Cardiac muscle cell (in vitro differentiated cells and primary cell): ENCODE data around the gene VOPP1. TPM values are rescaled to one million over a fixed set of nuclear protein-coding genes. Genes with fewer than 3 reads are reported as not detected.
"Not testable (repeated sequence)": the region's sequence is repeated elsewhere in the genome, so short reads cannot be mapped to it uniquely, and the experiment has no call there.

Experiments used
- DNase-seq, 2 donors: peaks; one replicate each; pipeline versions ENCODE4 v3.0.0 to v3.0.0-alpha.2; 2010 to 2017; ENCODE audit warnings: low read depth in 1 of 2, low spot score in 1 of 2
- H3K27ac ChIP-seq: fragments of 200-600 bp; sonication (generic); 2 replicates; pipeline ENCODE4 v1.5.1; 2016
- H3K27me3 ChIP-seq: fragments of 200-600 bp; sonication (generic); 2 replicates; pipeline ENCODE4 v1.6.0; 2016; ENCODE audit warnings: control low read depth
- H3K36me3 ChIP-seq: fragments of 200-600 bp; sonication (generic); 2 replicates; pipeline ENCODE4 v1.5.1; 2016; ENCODE audit warnings: control low read depth
- H3K4me1 ChIP-seq: fragments of 200-600 bp; sonication (generic); 2 replicates; pipeline ENCODE4 v1.8.1; 2017; ENCODE audit warnings: low read depth, mild to moderate bottlenecking, mixed run types
- H3K4me3 ChIP-seq: fragments of 200-600 bp; sonication (generic); 2 replicates; pipeline ENCODE4 v1.5.1; 2016; ENCODE audit warnings: mild to moderate bottlenecking
- H3K9me3 ChIP-seq: fragments of 200-600 bp; sonication (generic); 2 replicates; pipeline ENCODE4 v1.5.1; 2017; ENCODE audit warnings: low read depth, mild to moderate bottlenecking, control low read depth
- polyA plus RNA-seq: library from polyadenylated mRNA; unstranded; fragments of >200 nt; fragmentation: Nextera tagmentation; extraction: Ambion mirVana; gene quantifications from 2 replicates; pipeline ENCODE4 v1.2.1, GENCODE V29; 2016
- total RNA-seq: library from RNA; depleted of rRNA; stranded (reverse); fragments of >200 nt; gene quantifications from 2 replicates; pipeline ENCODE4 v1.2.3, GENCODE V29; 2016
- TF ChIP-seq, protein P1 (sequence below): IDR thresholded peaks from 2 replicates; pipeline ENCODE4 v1.5.1; 2012; ENCODE audit warnings: low read depth, mild to moderate bottlenecking, low read length

VOPP1 gene
- total and polyA plus RNA-seq, 2 experiments from 2014 or later, result 9.6 to 19.3 TPM

DNA sequence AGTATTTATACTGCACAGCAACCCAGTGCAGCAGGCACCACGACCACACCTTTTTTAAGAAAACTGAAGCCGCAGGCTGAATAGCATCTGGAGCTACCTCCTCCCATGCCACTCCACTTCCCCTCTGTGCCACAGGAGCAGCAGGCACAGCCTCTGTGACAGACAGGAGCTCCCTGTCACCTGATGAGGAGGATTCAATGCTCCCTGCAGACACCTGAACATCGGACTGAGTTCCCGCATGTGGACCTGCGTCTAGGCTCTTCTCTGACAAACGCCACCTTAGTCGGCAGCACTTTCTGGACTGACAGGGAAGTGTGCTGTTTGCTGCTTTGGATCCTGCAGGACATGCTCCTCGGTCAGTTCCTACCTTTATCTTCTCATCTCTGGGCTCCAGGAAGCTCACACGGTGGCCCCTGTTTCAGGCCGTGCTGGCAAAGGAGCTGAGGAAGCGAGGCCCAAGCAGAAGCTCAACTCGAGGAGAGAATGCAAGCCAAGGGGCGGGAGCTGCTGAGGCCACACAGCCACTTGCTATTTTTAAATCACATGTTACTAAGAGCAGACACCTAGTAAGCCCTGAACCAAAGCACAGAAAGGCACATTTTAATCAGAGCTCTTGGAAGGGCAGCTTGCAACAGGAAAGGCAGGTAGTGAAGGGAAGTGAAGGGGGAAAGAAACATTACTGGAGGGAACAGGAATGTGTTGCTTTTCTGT lies 56.6 kb downstream of the VOPP1 start:
- H3K27me3 ChIP-seq, result no peaks in the 10 kb centered on the region
- TF ChIP-seq, protein P1, sequence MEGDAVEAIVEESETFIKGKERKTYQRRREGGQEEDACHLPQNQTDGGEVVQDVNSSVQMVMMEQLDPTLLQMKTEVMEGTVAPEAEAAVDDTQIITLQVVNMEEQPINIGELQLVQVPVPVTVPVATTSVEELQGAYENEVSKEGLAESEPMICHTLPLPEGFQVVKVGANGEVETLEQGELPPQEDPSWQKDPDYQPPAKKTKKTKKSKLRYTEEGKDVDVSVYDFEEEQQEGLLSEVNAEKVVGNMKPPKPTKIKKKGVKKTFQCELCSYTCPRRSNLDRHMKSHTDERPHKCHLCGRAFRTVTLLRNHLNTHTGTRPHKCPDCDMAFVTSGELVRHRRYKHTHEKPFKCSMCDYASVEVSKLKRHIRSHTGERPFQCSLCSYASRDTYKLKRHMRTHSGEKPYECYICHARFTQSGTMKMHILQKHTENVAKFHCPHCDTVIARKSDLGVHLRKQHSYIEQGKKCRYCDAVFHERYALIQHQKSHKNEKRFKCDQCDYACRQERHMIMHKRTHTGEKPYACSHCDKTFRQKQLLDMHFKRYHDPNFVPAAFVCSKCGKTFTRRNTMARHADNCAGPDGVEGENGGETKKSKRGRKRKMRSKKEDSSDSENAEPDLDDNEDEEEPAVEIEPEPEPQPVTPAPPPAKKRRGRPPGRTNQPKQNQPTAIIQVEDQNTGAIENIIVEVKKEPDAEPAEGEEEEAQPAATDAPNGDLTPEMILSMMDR, result no peak
- H3K4me1 ChIP-seq, result peaks cover 7% of the 10 kb centered on the region
- no peak overlapping the region for H3K27ac ChIP-seq
- no peaks in the 10 kb centered on the region for H3K9me3 ChIP-seq
- DNase-seq, result peak in 1 of 2 donors; percentile 62
- H3K4me3 ChIP-seq, result no peak overlapping the region
- no peaks in the 10 kb centered on the region for H3K36me3 ChIP-seq

DNA sequence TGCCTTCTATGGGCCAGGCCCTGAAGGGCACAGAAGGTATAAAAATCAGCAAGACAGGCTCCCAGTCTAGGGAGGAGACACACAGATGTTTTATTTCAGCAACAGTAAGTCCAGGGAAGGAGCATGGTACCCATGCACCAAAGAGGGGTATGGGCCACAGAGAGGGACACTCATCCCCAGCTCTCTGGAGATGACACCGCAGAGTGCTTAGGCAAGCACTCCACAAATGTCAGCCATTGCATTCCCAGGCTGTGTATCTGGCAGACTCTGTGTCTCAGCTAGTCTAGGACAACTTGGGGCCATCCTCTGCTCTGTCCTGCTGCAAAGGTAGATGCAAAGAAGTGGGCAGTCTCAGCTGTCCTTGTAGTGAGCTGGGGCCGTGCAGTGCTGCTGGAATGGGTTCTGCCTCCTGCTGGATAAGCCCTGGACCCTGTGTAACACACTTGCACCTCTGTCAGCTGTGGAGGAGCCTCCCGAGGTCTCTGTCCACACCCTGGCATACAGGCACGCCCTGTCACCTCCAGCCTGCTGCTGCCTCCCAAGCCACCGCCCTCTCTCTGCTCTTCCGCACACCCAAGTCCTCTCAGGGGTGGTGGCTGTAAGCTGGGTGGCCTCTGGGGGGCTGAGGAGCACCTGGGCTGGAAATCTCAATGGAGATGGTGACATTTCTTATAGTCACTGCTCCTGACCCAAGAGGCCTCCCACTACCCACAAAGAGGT lies 57.6 kb downstream of the VOPP1 start:
- peaks cover 7% of the 10 kb centered on the region for H3K4me1 ChIP-seq
- no peak for DNase-seq
- TF ChIP-seq, protein P1, result no peak
- no peak overlapping the region for H3K27ac ChIP-seq
- no peak overlapping the region for H3K4me3 ChIP-seq
- no peaks in the 10 kb centered on the region for H3K27me3 ChIP-seq
- no peaks in the 10 kb centered on the region for H3K9me3 ChIP-seq
- no peaks in the 10 kb centered on the region for H3K36me3 ChIP-seq

DNA sequence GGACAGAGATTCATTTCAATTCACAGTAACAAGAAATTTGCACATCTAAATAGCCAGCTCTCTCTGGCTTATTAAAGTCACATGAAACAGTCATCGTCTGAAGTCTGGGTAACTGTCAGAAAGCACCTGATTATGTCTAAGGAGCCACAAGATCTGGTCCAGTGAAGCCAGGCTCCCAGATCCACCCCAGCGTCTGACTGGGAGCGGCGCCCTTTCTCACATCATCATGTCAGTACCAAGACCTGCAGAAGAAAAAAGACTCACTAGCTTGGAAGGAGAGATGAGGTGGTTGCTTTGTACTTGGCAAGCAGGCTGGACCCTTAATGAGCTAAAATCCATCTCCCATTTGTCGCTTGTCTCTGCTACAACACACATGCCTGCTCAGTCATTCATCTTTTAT lies 58.4 kb downstream of the VOPP1 start:
- no peaks in the 10 kb centered on the region for H3K27me3 ChIP-seq
- peaks cover 7% of the 10 kb centered on the region for H3K4me1 ChIP-seq
- no peak overlapping the region for H3K27ac ChIP-seq
- no peaks in the 10 kb centered on the region for H3K36me3 ChIP-seq
- no peak for DNase-seq
- H3K4me3 ChIP-seq, result no peak overlapping the region
- TF ChIP-seq, protein P1, result no peak
- H3K9me3 ChIP-seq, result no peaks in the 10 kb centered on the region

DNA sequence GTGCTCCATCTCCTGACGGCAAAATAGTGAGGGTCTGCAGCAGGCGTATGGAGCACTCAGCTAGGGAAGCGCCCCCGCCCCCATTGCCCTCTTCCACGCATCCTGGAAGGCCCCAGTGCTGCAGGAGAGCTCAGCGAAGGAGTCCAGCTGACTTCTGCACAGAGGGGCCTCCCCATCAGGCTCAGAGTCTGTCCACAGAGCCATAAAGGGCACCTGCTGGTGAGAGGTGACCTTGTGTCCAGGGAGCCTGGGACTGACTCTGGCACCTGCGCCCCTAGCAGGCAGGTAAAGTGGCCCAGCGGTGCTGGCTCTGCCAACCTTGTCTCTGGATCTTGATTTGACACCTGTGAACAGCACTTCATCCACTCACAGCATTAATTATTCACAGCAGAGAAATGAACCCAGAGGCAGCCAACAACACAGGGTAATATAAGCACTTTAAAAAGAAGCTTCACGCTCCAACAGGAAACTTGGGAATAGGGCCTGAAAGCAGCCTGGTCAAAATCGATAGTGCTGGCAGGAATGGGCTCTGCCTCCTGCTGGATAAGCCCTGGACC lies 59.6 kb downstream of the VOPP1 start:
- H3K4me3 ChIP-seq, result no peak overlapping the region
- TF ChIP-seq, protein P1, result no peak
- no peak overlapping the region for H3K27ac ChIP-seq
- H3K27me3 ChIP-seq, result no peaks in the 10 kb centered on the region
- no peak for DNase-seq
- peaks cover 7% of the 10 kb centered on the region for H3K4me1 ChIP-seq
- H3K36me3 ChIP-seq, result no peaks in the 10 kb centered on the region
- no peaks in the 10 kb centered on the region for H3K9me3 ChIP-seq

GRCh38 chr7:55510621-55511020 lies 61.7 kb downstream of the VOPP1 start:
- H3K27ac ChIP-seq, result no peak overlapping the region
- no peaks in the 10 kb centered on the region for H3K9me3 ChIP-seq
- H3K27me3 ChIP-seq, result no peaks in the 10 kb centered on the region
- no peaks in the 10 kb centered on the region for H3K4me1 ChIP-seq
- H3K4me3 ChIP-seq, result no peak overlapping the region
- TF ChIP-seq, protein P1, result no peak
- DNase-seq, result no peak
- H3K36me3 ChIP-seq, result no peaks in the 10 kb centered on the region

DNA sequence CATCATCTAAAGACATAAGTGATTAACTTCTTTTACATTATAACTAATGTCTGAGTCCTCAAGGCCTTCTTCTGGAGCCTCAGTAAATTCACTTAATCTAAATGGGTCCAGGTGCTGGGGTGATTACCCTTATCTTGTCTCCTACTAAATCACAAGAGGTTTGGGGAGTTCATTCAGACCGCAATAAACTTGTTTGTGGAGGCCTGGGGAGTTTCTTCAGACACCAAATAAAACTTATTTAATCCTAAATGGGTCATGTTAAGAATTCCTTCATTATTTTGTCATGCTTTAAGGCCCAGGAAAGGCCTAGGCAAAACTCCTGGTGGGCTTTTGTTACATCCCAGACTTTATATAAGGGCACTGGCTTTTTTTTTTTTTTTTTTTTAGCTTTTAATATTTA lies 62.1 kb downstream of the VOPP1 start:
- H3K9me3 ChIP-seq, H3K4me1 ChIP-seq, DNase-seq, H3K4me3 ChIP-seq, H3K27ac ChIP-seq, H3K27me3 ChIP-seq, H3K36me3 ChIP-seq: not testable (repeated sequence)
